Chondrocyte (in vitro differentiated cells): ENCODE data around the gene ASXL1. TPM values are rescaled to one million over a fixed set of nuclear protein-coding genes. Genes with fewer than 3 reads are reported as not detected.

Experiments used
- DNase-seq: peaks from one replicate; pipeline ENCODE4 v3.0.0; 2021; ENCODE audit warnings: mixed read lengths, low spot score
- H3K27ac Mint-ChIP-seq: one replicate; pipeline ENCODE4 v1.8.0; 2021; ENCODE audit warnings: mild to moderate bottlenecking, moderate library complexity, mixed read lengths; ENCODE audit not compliant: unreplicated experiment
- H3K27me3 Mint-ChIP-seq: 2 replicates; pipeline ENCODE4 v1.8.0; 2021; ENCODE audit warnings: low read depth, mixed read lengths
- H3K36me3 Mint-ChIP-seq: 2 replicates; pipeline ENCODE4 v1.8.0; 2021; ENCODE audit warnings: low read depth, mixed read lengths
- H3K4me1 Mint-ChIP-seq: 2 replicates; pipeline ENCODE4 v1.8.0; 2021; ENCODE audit warnings: low read depth, mild to moderate bottlenecking, mixed read lengths
- H3K4me3 Mint-ChIP-seq: one replicate; pipeline ENCODE4 v1.8.0; 2021; ENCODE audit warnings: mild to moderate bottlenecking, moderate library complexity, mixed read lengths; ENCODE audit not compliant: unreplicated experiment
- H3K9me3 Mint-ChIP-seq: 2 replicates; pipeline ENCODE4 v1.8.0; 2021; ENCODE audit warnings: low read depth, mixed read lengths
- total RNA-seq: library from RNA; stranded (reverse); gene quantifications from 3 replicates; pipeline ENCODE4 v1.2.1, GENCODE V29; 2021
- TF ChIP-seq, protein P1 (sequence below): fragments of 200-600 bp; sonication (generic); IDR thresholded peaks from 2 replicates; pipeline ENCODE4 v1.5.0; 2021; ENCODE audit warnings: antibody characterized with exemption, mild to moderate bottlenecking, moderate library complexity

The ASXL1 gene
- total RNA-seq, 1 donor from 2014 or later: 92.6 TPM

GRCh38 chr20:32473231-32474008 lies 115.3 kb downstream of the ASXL1 start:
- TF ChIP-seq, protein P1, sequence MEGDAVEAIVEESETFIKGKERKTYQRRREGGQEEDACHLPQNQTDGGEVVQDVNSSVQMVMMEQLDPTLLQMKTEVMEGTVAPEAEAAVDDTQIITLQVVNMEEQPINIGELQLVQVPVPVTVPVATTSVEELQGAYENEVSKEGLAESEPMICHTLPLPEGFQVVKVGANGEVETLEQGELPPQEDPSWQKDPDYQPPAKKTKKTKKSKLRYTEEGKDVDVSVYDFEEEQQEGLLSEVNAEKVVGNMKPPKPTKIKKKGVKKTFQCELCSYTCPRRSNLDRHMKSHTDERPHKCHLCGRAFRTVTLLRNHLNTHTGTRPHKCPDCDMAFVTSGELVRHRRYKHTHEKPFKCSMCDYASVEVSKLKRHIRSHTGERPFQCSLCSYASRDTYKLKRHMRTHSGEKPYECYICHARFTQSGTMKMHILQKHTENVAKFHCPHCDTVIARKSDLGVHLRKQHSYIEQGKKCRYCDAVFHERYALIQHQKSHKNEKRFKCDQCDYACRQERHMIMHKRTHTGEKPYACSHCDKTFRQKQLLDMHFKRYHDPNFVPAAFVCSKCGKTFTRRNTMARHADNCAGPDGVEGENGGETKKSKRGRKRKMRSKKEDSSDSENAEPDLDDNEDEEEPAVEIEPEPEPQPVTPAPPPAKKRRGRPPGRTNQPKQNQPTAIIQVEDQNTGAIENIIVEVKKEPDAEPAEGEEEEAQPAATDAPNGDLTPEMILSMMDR: no peak
- peak; percentile 75 for DNase-seq
- H3K4me3 Mint-ChIP-seq: peak overlapping the region; percentile 36
- H3K27ac Mint-ChIP-seq: peak overlapping the region; percentile 79
- H3K9me3 Mint-ChIP-seq: no peaks in the 10 kb centered on the region
- peaks cover 4% of the 10 kb centered on the region for H3K36me3 Mint-ChIP-seq
- H3K27me3 Mint-ChIP-seq: no peaks in the 10 kb centered on the region
- peaks cover 78% of the 10 kb centered on the region for H3K4me1 Mint-ChIP-seq

DNA sequence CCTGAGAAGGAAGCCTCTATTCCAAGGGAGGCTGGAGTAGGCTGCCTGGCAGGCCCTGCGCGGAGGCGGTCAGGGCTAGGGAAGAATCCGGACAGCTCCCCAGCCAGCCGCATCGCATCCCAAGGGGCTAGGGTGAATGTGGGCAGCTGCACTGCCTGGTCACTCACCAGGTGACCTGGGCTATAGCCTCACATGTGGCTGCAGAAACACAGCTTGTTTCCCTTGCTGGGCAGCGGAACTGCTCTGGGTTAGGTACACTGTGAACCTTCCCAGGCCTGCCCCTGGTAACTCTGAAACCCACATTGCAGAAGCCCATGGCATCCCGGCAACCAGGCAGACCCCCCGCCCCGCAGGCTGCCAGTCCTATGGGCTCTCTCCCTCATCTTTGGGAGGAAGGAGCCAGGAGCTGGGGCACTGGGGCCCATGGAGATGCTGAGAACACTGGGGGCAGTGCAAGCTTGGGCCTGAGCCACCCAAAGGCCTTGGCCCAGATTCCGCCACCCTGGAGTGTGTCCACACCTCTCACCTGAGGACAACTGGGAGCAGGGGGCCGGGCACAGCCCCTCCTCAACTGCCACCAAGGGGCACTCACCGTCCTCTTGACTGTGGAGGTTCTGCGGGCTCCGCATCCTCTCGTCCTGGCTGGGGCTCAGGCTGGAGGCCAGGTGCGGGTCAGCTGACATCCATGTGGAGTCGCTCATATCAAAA lies 116.0 kb downstream of the ASXL1 start:
- H3K4me3 Mint-ChIP-seq: peak overlapping the region; percentile 68
- peak; percentile 76 for DNase-seq
- TF ChIP-seq, protein P1: no peak
- H3K27me3 Mint-ChIP-seq: no peaks in the 10 kb centered on the region
- peaks cover 4% of the 10 kb centered on the region for H3K36me3 Mint-ChIP-seq
- H3K4me1 Mint-ChIP-seq: peaks cover 79% of the 10 kb centered on the region
- peak overlapping the region; percentile 95 for H3K27ac Mint-ChIP-seq
- no peaks in the 10 kb centered on the region for H3K9me3 Mint-ChIP-seq

DNA sequence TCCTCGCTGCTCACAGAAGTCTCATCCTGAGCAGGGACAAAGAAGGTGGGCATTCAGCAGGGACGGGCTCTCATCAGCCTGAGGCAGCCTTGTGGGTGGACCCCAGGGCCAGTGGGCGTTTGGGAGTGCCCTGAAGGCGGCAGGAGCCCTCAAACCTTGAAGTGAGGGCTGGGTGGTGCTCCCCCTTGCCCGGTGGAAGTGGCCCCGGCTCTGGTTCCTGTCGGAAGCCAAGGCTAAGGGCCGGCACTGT lies 116.5 kb downstream of the ASXL1 start:
- no peak for DNase-seq

DNA sequence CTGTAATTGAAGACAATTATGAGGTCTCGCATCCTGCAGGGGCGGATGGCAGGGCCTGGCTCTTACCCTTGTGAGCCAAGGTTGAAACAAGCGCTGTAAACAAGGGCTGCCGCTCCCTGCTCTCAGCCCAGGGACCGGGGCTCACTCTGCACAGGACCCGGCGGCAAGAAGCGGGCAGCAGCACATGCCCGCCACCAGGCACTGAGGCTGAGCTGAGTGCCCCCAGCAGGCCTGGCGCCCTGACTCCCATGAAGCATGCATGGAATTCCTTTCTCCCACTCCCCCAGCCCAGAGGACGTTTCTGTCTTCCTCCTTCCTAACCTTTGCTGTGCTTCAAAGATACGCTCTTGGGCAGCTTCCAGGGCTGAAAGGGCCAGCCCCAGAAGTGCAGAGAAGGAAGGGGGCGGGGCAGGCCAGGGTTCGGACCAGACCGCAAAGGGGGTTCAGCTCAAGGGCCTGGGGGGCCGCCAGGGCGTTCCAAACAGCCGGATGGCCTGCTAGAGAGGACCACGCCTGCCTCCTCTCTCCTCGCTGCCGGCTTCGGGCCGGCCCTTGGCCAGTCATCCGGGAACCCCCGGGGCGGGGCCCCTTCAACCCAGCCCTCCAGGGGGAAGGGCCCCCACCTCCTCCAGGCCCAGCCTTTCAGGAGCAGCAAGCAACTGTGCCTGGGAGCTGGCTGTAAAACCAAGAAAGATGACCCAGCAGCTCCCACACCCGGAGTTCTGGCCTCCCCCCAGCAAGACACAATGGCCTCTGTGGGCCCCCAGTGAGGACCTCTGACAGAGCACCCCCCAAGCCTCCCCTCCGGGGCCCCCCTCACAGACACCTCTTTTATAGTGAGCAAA lies 117.1 kb downstream of the ASXL1 start:
- Mint-ChIP-seq H3K36me3 (peaks cover 4% of the 10 kb centered on the region), H3K4me1 (peaks cover 77% of the 10 kb centered on the region), H3K4me3 (peak overlapping the region; percentile 68), H3K9me3 (no peaks in the 10 kb centered on the region), H3K27ac (peak overlapping the region; percentile 95), H3K27me3 (no peaks in the 10 kb centered on the region)
- TF ChIP-seq, protein P1: peak; percentile 44
- peak; percentile 95 for DNase-seq

More for the DNA sequence above, 116.5 kb downstream of the ASXL1 start:
- peak overlapping the region; percentile 95 for H3K27ac Mint-ChIP-seq
- no peaks in the 10 kb centered on the region for H3K9me3 Mint-ChIP-seq
- peaks cover 4% of the 10 kb centered on the region for H3K36me3 Mint-ChIP-seq
- TF ChIP-seq, protein P1: no peak
- no peaks in the 10 kb centered on the region for H3K27me3 Mint-ChIP-seq
- peak overlapping the region; percentile 68 for H3K4me3 Mint-ChIP-seq
- H3K4me1 Mint-ChIP-seq: peaks cover 78% of the 10 kb centered on the region
